Measurements from ENCODE around the gene LPAR3. TPM values are rescaled to one million over a fixed set of nuclear protein-coding genes. Genes with fewer than 3 reads are reported as not detected.

The LPAR3 gene
- total RNA-seq, 1 donor from 2014 or later, result 0.47 TPM

- peaks cover 17% of the 10 kb centered on the region for H3K27me3 Mint-ChIP-seq (ENCODE audit: insufficient read depth)
- no peaks in the 10 kb centered on the region for H3K36me3 Mint-ChIP-seq (ENCODE audit: low read depth)
- H3K27ac Mint-ChIP-seq, result no peak overlapping the region
- intact Hi-C loops (cut with micrococcal nuclease), result no loop called here
- peaks cover 10% of the 10 kb centered on the region for H3K9me3 Mint-ChIP-seq
- no peak overlapping the region for H3K4me3 Mint-ChIP-seq
- no peak for DNase-seq (ENCODE audit: low spot score)
- H3K4me1 Mint-ChIP-seq (ENCODE audit: low read depth), result no peaks in the 10 kb centered on the region
Measured at GRCh38 chr1:84792421-84792820, 100.6 kb downstream of the LPAR3 start.

GRCh38 chr1:84789014-84789413 lies 104.0 kb downstream of the LPAR3 start:
- H3K4me3 Mint-ChIP-seq, result no peak overlapping the region
- H3K27ac Mint-ChIP-seq, result no peak overlapping the region
- peaks cover 10% of the 10 kb centered on the region for H3K9me3 Mint-ChIP-seq
- peaks cover 17% of the 10 kb centered on the region for H3K27me3 Mint-ChIP-seq (ENCODE audit: insufficient read depth)
- no peaks in the 10 kb centered on the region for H3K36me3 Mint-ChIP-seq (ENCODE audit: low read depth)
- no peaks in the 10 kb centered on the region for H3K4me1 Mint-ChIP-seq (ENCODE audit: low read depth)
- intact Hi-C loops (cut with micrococcal nuclease), result no loop called here
- no peak for DNase-seq (ENCODE audit: low spot score)

- H3K36me3 Mint-ChIP-seq (ENCODE audit: low read depth), result no peaks in the 10 kb centered on the region
Measured at GRCh38 chr1:84785271-84786036, 107.6 kb downstream of the LPAR3 start.

GRCh38 chr1:84782881-84783280 lies 110.1 kb downstream of the LPAR3 start:
- Mint-ChIP-seq H3K27ac (no peak overlapping the region), H3K9me3 (no peaks in the 10 kb centered on the region), H3K4me1 (ENCODE audit: low read depth) (peaks cover 36% of the 10 kb centered on the region), H3K4me3 (no peak overlapping the region), H3K36me3 (ENCODE audit: low read depth) (no peaks in the 10 kb centered on the region), H3K27me3 (ENCODE audit: insufficient read depth) (peaks cover 3% of the 10 kb centered on the region)
- intact Hi-C loops (cut with micrococcal nuclease), result loop anchor here (2.0 to 5.0 kb wide), 3 partner anchors 69 to 244 kb away; no protein-coding TSS in a partner anchor
- no peak for DNase-seq (ENCODE audit: low spot score)

More at GRCh38 chr1:84785271-84786036, 107.6 kb downstream of the LPAR3 start:
- Mint-ChIP-seq H3K4me1 (ENCODE audit: low read depth) (peaks cover 20% of the 10 kb centered on the region), H3K27me3 (ENCODE audit: insufficient read depth) (peaks cover 12% of the 10 kb centered on the region), H3K27ac (no peak overlapping the region), H3K9me3 (no peaks in the 10 kb centered on the region), H3K4me3 (no peak overlapping the region)
- DNase-seq (ENCODE audit: low spot score), result no peak
- intact Hi-C loops (cut with micrococcal nuclease), result no loop called here

GRCh38 chr1:84781946-84782771 lies 110.8 kb downstream of the LPAR3 start:
- H3K27ac Mint-ChIP-seq, result no peak overlapping the region
- intact Hi-C loops (cut with micrococcal nuclease), result loop anchor here (2.0 to 5.0 kb wide), 3 partner anchors 70 to 245 kb away; no protein-coding TSS in a partner anchor
- peaks cover 3% of the 10 kb centered on the region for H3K27me3 Mint-ChIP-seq (ENCODE audit: insufficient read depth)
- no peaks in the 10 kb centered on the region for H3K9me3 Mint-ChIP-seq
- H3K4me1 Mint-ChIP-seq (ENCODE audit: low read depth), result peaks cover 36% of the 10 kb centered on the region
- DNase-seq (ENCODE audit: low spot score), result peak; percentile 57
- H3K4me3 Mint-ChIP-seq, result peak overlapping the region; percentile 71
- no peaks in the 10 kb centered on the region for H3K36me3 Mint-ChIP-seq (ENCODE audit: low read depth)

GRCh38 chr1:84780000-84780716 lies 112.8 kb downstream of the LPAR3 start:
- peak; percentile 2 for DNase-seq (ENCODE audit: low spot score)
- Mint-ChIP-seq H3K27ac (no peak overlapping the region), H3K36me3 (ENCODE audit: low read depth) (no peaks in the 10 kb centered on the region), H3K27me3 (ENCODE audit: insufficient read depth) (peaks cover 3% of the 10 kb centered on the region), H3K4me1 (ENCODE audit: low read depth) (peaks cover 36% of the 10 kb centered on the region), H3K4me3 (no peak overlapping the region), H3K9me3 (no peaks in the 10 kb centered on the region)
- intact Hi-C loops (cut with micrococcal nuclease), result loop anchor here (5.0 to 10.0 kb wide), 3 partner anchors 72 to 475 kb away; partner anchors contain the start of gene C1orf52

- H3K27me3 Mint-ChIP-seq (ENCODE audit: insufficient read depth), result peaks cover 5% of the 10 kb centered on the region
- H3K27ac Mint-ChIP-seq, result no peak overlapping the region
- no peak overlapping the region for H3K4me3 Mint-ChIP-seq
- DNase-seq (ENCODE audit: low spot score), result no peak
- peaks cover 28% of the 10 kb centered on the region for H3K4me1 Mint-ChIP-seq (ENCODE audit: low read depth)
- intact Hi-C loops (cut with micrococcal nuclease), result loop anchor here (10.0 kb wide), 1 partner anchor 478 kb away; the partner anchor contains the start of gene C1orf52
- no peaks in the 10 kb centered on the region for H3K9me3 Mint-ChIP-seq
- no peaks in the 10 kb centered on the region for H3K36me3 Mint-ChIP-seq (ENCODE audit: low read depth)
Measured at GRCh38 chr1:84776639-84777038, 116.4 kb downstream of the LPAR3 start.

GRCh38 chr1:84775535-84775920 lies 117.5 kb downstream of the LPAR3 start:
- H3K9me3 Mint-ChIP-seq, result no peaks in the 10 kb centered on the region
- intact Hi-C loops (cut with micrococcal nuclease), result loop anchor here (10.0 kb wide), 1 partner anchor 479 kb away; the partner anchor contains the start of gene C1orf52
- DNase-seq (ENCODE audit: low spot score), result no peak
- H3K27ac Mint-ChIP-seq, result no peak overlapping the region
- H3K4me3 Mint-ChIP-seq, result no peak overlapping the region
- peaks cover 7% of the 10 kb centered on the region for H3K27me3 Mint-ChIP-seq (ENCODE audit: insufficient read depth)
- peaks cover 23% of the 10 kb centered on the region for H3K4me1 Mint-ChIP-seq (ENCODE audit: low read depth)
- H3K36me3 Mint-ChIP-seq (ENCODE audit: low read depth), result no peaks in the 10 kb centered on the region

GRCh38 chr1:84774669-84775534 lies 118.1 kb downstream of the LPAR3 start:
- peaks cover 16% of the 10 kb centered on the region for H3K4me1 Mint-ChIP-seq (ENCODE audit: low read depth)
- no peak overlapping the region for H3K27ac Mint-ChIP-seq
- no peak overlapping the region for H3K4me3 Mint-ChIP-seq
- H3K9me3 Mint-ChIP-seq, result no peaks in the 10 kb centered on the region
- no peak for DNase-seq (ENCODE audit: low spot score)
- peaks cover 12% of the 10 kb centered on the region for H3K27me3 Mint-ChIP-seq (ENCODE audit: insufficient read depth)
- H3K36me3 Mint-ChIP-seq (ENCODE audit: low read depth), result no peaks in the 10 kb centered on the region
- intact Hi-C loops (cut with micrococcal nuclease), result loop anchor here (5.0 to 10.0 kb wide), 2 partner anchors 480 to 633 kb away; partner anchors contain the start of genes C1orf52 and PRKACB

- H3K4me3 Mint-ChIP-seq, result no peak overlapping the region
- no peaks in the 10 kb centered on the region for H3K9me3 Mint-ChIP-seq
- intact Hi-C loops (cut with micrococcal nuclease), result loop anchor here (2.0 to 10.0 kb wide), 4 partner anchors 163 to 869 kb away; partner anchors contain the start of genes C1orf52 and PRKACB
- no peak overlapping the region for H3K27ac Mint-ChIP-seq
- H3K27me3 Mint-ChIP-seq (ENCODE audit: insufficient read depth), result peaks cover 20% of the 10 kb centered on the region
- no peaks in the 10 kb centered on the region for H3K36me3 Mint-ChIP-seq (ENCODE audit: low read depth)
- no peak for DNase-seq (ENCODE audit: low spot score)
- H3K4me1 Mint-ChIP-seq (ENCODE audit: low read depth), result peaks cover 7% of the 10 kb centered on the region
Measured at GRCh38 chr1:84773933-84774497, 119.0 kb downstream of the LPAR3 start.

- no peaks in the 10 kb centered on the region for H3K9me3 Mint-ChIP-seq
- H3K4me1 Mint-ChIP-seq (ENCODE audit: low read depth), result peaks cover 6% of the 10 kb centered on the region
- no peaks in the 10 kb centered on the region for H3K36me3 Mint-ChIP-seq (ENCODE audit: low read depth)
- H3K27ac Mint-ChIP-seq, result no peak overlapping the region
- H3K27me3 Mint-ChIP-seq (ENCODE audit: insufficient read depth), result peaks cover 21% of the 10 kb centered on the region
- DNase-seq (ENCODE audit: low spot score), result no peak
- H3K4me3 Mint-ChIP-seq, result no peak overlapping the region
- intact Hi-C loops (cut with micrococcal nuclease), result loop anchor here (2.0 to 10.0 kb wide), 4 partner anchors 164 to 868 kb away; partner anchors contain the start of genes C1orf52 and PRKACB
Measured at GRCh38 chr1:84773195-84773594, 119.8 kb downstream of the LPAR3 start.

All from activated T-helper 1 cell treated with anti-CD3 and anti-CD28 coated beads, Interleukin-12 subunit alpha, Interleukin-12 subunit beta, Interleukin-2, Interleukin-4 antibody, amounts not matched to agents 30 ng/mL and 10 ng/mL and 1 ng/mL, durations not matched to agents 14 hours and 24 hours and 36 hours (primary cell).